Mononuclear cell (primary cell): ENCODE measurements around the gene FSCN2. TPM values are rescaled to one million over a fixed set of nuclear protein-coding genes. Genes with fewer than 3 reads are reported as not detected.

Source experiments
- total RNA-seq: library from RNA; depleted of rRNA; stranded (reverse); fragments of >200 nt; gene quantifications from one replicate; pipeline ENCODE4 v1.2.3, GENCODE V29; 2012

FSCN2 gene
- total RNA-seq, 1 donor = 0.52 TPM

Other genes with a start within 250 kb of the FSCN2 start
- gene SLC38A10, start 233.1 kb upstream of the FSCN2 start, total RNA-seq = 30.9 TPM
- 2.0 TPM for gene BAHCC1, start 132.9 kb upstream of the FSCN2 start, total RNA-seq
- gene ACTG1, start 15.6 kb upstream of the FSCN2 start, total RNA-seq = 2,327 TPM
- gene FAAP100, start 24.0 kb downstream of the FSCN2 start, total RNA-seq = 13.5 TPM
- gene NPLOC4, start 108.7 kb downstream of the FSCN2 start, total RNA-seq = 46.5 TPM
- 0.10 TPM for gene TSPAN10, start 108.8 kb downstream of the FSCN2 start, total RNA-seq
- gene PDE6G, start 128.2 kb downstream of the FSCN2 start, total RNA-seq = 2.1 TPM
- gene OXLD1, start 138.2 kb downstream of the FSCN2 start, total RNA-seq = 19.3 TPM
- 4.4 TPM for gene CCDC137, start 138.4 kb downstream of the FSCN2 start, total RNA-seq
- 15.5 TPM for gene ARL16, start 155.4 kb downstream of the FSCN2 start, total RNA-seq
- gene HGS, start 155.6 kb downstream of the FSCN2 start, total RNA-seq = 57.0 TPM
- gene MRPL12, start 175.0 kb downstream of the FSCN2 start, total RNA-seq = 3.7 TPM
- gene SLC25A10, start 183.9 kb downstream of the FSCN2 start, total RNA-seq = 1.5 TPM